CD4-positive, alpha-beta T cell treated with Interleukin-17A for 4 hours (primary cell): ENCODE results near the gene PPP1R2.
"Not testable (repeated sequence)": the region's sequence is repeated elsewhere in the genome, so short reads cannot be mapped to it uniquely, and the experiment has no call there.

Source experiments
- DNase-seq: peaks from one replicate; pipeline ENCODE4 v3.0.0-alpha.2; 2020; ENCODE audit warnings: mixed read lengths

PPP1R2 gene

DNA sequence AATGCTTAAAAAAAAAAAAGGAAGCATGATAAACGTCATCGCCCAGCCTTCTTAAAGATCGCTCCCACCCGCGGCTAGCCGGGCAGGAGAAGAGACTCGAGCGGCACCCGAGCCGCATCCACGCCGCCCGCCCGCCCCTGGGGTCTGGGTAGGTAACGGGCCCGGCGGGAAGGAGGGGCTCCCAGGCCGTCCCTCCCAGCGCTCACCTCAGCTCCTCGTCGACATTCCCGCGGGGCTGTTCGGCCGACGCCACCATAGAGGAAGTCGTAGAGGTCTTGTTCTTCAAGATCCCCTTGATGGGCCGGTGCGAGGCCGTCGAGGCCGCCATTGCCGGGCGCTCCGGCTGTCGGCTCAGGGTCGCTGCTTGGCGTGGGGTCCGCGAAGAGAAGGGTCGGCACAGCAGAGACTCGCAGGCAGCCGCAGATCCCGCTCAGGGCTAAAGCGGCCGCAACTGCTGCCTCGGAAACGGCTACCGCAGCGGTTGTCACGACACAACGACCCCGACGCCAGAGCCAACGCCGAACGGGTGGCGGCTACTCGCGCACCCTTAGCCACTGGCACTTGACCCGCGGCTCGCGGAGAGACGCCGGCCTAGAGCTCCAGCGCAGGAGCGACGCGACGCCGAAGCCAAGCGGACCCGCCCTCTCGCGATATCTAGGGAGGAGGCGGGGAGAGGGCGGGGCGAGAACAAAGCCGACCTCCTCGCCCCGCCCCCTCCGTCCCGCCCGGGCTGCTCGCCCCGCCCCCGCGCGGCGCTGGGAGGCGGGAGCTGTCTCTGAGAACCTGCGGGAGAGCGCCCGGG is at the start of gene PPP1R2:
Gene PPP1R2 (minus strand): TSS at position 628 of the 802 bp plus-strand sequence. CDS start 300 bp downstream, at position 328.
- DNase-seq = peak; percentile 94

DNA sequence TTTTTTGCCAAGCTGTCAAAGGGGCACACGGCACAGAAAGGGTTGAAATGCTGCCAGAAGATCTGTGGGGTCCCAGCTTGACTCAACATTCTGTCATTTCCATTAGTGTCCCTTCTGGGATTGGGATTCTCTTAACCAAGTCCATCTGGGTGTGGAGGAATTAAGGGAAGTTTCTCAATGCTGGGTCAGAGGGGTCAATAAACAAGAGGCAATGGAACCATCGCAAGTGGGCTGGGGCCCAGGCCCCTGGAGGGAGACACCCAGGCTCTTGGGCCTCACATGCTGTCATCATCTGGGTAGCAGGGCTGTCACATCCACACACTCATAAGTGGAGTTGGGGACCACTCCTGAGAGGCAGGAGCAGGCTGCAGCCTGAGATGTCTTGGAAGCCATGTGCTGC is 48.7 kb upstream of the PPP1R2 start:
- DNase-seq = no peak

DNA sequence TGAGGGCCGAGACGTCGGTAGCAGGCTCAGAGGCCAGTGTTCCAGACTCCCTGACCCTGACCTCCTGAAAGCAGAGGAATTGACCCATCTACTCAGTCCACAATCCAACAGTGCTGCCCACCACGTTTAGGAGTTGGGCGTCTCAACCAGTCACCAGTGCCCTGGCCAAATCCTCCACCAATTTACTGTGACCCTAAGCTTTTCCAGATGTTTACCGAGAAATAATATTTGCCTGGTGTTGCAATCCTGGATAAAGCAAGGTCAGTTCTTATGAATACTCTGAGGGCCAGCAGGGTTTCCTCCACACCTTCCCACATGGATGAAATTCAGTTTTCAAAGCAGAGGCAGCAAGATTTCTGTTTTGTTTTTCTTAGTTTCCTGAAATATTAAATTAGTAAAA is 48.1 kb upstream of the PPP1R2 start:
- DNase-seq = no peak

DNA sequence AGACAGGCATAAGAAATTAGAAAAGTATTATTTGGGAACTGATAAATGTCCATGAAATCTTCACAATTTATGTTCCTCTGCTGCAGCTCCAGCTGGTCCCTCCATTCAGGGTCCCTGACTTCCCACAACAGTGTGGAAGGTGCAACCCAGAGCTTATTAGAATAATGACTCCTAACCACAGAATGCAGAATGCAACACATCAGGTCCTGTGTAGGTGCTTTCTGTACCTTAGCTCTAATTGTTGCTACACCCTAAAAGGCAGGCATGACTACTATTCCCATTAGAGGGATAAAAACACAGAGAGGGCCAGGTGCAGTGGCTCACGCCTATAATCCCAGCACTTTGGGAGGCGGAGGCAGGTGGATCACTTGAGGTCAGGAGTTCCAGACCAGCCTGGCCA is 47.3 kb upstream of the PPP1R2 start:
- DNase-seq = not testable (repeated sequence)

DNA sequence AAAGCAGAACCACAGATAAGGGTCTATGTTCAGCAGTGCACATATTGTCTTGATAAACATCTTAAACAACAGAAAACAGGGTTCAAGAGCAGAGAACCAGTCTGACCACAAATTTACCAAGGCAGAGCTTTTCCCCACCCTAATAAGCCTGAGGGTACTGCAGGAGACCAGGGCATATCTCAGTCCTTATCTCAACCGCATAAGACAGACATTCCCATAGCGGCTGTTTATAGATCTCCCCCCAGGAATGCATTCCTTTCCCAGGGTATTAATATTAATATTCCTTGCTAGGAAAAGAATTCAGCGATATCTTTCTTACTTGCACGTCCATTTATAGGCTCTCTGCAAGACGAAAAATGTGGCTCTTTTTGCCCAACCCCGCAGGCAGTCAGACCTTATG is 46.7 kb upstream of the PPP1R2 start:
- DNase-seq = not testable (repeated sequence)

DNA sequence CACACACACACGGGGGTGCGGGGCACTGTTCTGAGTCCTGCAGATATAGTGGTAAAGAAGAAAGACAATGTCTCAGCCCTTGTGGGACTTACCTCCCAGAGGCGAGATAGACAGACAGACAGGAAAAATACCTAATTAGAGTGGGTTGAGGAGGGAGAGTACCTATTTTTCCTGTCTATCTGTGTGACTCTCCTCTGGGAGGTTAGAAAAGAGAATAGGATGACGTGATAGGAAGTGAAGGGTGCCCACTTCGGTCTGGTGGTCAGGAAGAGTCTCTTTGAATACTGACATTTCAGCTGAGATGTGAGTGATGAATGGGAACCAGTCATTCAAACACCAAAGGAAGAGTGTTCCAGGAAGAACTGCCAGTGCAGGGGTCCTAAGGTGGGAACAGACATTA is 44.7 kb upstream of the PPP1R2 start:
- DNase-seq = no peak

DNA sequence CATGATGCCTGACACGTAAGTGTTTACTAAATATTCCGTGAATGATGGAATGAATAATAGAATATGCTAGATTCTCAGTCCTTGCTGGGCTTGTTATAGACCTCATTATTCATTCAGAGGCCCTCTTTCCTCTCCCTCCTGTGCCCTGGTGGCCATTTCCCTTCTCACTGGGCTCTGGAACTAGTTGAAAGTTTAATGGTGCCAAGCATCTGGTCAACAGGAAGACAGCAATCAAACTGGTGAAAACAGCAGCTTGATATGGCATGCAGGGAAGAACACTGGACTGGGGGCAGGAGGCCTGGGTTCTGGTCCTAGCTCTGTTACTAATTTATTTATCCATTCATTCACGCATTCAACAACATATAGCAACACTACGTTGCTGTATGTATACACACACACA is 44.3 kb upstream of the PPP1R2 start:
- DNase-seq = no peak

DNA sequence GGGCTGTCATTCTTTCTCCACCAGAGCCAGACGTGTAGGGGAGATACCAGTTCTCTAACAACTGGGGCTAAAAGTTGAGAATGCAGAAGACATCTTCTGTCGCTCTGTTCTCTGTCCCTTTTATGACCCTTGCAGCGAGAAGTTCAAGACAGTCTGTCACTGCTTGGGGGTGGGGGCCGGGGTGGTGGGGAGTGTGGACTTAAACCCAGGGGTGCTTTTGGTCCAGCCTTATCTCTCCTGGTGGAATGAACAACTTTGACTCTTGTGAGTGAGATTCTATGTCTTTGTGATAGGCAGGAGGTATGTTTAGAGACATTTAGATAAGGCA is 41.4 kb upstream of the PPP1R2 start:
- DNase-seq = no peak

DNA sequence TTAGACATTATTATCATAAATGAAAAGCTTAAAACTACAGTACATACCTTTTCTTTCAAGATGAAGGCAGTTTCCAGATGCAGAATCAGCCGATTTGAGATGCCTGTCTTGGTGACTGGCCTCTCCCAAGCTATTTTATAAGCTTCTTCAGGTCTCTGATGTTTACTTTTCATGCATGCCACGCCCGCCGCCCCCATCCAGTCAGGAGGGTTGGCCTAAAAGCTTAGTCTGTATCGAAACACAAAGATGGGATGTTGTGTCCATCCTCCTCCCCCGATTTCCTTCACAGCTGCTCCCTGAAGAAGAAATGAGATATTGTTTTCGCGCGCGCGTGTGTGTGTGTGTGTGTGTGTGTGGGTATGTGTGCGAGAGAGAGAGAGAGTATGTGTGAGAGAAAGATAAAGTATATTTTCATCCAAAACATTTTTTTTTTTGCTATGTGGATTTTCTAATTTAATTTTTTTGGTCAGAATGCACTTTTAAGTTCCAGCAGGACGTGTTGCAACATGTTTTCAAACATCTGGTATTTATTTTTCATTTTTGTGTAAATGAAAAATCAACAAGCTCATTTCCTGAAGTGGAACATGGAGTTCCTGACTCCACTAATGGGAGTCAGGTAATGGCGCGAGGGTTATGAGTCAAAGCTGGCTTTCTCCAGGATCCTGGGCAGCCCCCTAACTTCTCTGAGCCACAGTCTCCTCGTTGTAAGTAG is 40.9 kb upstream of the PPP1R2 start, which contains the start of gene APOD:
Gene APOD (minus strand): TSS at position 110 of the 712 bp plus-strand sequence. CDS start 4,479 bp downstream, outside the sequence.
- no peak for DNase-seq

DNA sequence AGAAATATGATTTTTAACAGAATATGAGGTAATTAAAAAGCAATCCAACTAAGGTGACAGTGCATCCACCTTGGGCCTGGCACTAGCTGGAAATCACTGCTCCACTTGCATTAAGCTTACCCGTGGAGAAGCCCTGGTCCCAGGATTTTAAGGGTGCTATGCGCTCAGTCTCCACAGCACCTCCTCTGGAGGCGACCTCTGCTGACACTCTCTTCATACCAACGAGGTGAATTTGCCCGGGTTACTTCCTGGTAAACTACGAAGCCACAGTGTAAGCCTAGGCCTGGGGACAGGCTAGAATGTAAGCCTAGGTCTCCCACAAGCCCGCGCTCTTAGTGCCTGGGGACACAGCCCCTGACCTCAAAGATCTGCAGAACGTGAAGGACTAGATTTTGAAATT is 39.8 kb upstream of the PPP1R2 start:
- no peak for DNase-seq

DNA sequence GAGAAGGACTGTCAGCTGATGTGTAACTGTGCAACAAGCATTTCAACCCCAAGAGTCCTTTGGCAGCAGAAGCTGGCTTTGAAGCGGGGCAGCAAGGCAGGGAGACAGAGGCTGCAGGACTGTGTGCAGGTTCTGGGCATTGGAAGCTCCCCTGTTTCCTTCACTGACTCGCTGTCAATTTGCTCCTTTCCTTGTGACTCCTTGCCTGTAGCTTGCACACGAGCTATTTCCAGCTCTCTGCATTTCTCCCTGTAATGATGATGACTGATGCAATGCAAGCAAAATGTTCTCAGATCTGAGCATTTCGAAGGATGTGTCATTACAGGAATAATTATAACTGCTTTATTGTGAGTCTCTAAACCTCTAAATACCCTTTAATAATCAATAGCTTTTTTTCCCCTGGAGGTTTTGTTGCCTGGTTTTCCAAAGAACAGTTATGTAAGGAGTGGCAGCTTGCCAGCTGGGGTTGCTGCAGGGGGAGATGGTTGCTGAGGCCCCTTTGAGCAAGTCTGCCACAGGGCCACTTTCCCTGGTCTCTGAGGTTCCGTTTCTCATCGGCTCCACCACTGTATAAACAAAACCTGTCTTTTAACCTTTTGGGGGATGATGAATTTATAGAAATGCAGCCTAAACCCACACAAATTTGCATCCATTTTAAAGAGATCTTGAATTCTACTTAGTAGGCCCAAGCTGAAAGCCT is 37.8 kb upstream of the PPP1R2 start:
- no peak for DNase-seq

DNA sequence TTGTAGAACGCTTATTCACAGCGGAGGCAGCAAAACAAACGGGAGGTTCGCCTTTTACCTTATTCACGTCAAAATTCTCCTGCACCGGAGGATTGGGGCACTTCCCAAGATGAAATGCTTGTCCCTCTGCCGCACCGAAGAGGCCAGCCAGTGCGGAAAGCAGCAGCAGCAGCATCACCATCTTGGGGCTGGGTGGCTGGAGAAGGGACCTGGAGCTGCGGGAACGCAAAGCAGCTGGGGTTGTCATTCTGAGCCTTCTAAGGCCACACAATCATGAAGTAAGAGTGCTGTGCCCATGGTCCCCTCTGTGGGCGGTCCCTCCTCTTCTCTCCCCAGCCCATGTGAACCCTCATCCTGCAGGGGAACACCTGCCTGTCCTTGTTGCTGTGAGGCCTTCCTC is 36.2 kb upstream of the PPP1R2 start:
- DNase-seq = no peak

DNA sequence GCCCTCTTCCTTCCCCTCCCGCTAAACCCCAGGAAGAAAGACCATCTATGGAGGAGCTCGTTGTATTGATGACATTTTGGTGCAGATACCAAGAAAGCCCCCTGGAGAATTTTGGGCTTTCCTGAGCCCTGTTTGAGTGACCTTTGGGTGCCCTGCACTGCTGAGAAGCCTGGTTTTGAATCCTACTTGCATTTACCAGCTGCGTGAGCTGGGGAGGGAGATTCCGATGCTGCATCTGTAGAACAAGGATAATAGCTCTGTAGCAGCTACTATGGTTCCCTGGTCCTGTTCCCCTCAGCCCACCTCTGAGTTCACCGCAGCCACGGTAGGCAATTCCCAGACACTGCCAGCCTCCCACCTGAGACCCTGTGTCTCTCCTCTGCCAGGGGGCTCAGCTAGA is 35.4 kb upstream of the PPP1R2 start:
- DNase-seq = no peak

DNA sequence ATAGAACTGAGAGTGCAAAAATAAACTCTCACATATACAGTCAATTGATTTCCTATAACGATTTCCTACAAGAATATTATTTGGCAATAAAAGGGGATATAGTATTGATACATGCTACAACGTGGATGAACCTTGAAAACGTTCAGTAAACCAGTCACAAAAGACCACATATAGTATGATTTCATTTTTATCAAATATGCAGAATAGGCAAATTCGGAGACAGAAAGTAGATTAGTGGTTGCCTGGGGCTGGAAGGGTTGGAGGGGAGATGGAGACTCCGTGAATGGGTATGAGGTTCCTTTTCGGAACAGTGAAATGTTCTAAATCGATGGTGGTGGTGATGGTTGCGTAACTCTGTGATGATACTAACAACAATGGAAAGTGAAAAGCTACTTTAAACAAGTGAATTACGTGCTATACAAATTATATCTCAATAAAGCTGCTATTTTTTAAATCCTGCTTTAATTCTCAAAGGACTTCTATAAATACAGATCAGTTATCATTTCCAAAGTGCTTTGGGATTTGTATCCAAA is 34.6 kb upstream of the PPP1R2 start:
- DNase-seq = no peak

DNA sequence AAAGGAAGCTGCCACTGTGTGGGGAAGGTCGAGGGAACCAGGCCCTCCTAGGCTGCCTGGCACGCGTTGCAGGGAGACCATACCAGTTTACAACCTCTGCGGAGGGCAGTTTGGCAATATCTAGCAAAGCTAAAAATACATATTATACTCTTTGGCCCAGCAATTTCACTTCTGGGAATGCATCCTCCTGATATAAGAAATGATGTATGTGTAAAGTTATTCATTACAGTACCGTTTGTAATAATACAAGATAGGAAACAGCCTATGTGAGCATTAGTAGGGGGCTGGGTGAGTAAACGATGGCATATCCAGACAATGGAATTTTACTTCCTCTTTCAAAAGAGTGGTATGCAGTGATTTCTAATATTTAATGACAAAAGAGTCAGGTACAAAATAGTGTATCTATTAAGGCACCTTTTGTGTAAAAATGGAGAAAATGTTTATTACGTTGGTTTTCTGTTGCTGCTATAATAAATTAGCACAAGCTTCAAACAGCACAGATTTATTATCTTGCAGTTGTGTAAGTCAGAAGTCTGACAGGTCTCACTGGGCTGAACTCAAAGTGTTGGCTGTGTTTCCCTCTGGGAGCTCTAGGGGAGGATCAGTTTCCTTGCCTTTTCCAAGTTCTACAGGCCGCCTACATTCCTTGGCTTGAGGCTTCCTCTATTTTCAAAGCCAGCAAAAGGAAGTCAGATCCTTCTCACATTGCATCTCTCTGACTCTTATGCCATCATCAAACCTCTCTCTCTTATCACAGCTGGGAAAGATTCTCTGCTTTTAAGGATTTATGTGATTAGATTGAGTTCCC is 31.6 kb upstream of the PPP1R2 start:
- DNase-seq = no peak

DNA sequence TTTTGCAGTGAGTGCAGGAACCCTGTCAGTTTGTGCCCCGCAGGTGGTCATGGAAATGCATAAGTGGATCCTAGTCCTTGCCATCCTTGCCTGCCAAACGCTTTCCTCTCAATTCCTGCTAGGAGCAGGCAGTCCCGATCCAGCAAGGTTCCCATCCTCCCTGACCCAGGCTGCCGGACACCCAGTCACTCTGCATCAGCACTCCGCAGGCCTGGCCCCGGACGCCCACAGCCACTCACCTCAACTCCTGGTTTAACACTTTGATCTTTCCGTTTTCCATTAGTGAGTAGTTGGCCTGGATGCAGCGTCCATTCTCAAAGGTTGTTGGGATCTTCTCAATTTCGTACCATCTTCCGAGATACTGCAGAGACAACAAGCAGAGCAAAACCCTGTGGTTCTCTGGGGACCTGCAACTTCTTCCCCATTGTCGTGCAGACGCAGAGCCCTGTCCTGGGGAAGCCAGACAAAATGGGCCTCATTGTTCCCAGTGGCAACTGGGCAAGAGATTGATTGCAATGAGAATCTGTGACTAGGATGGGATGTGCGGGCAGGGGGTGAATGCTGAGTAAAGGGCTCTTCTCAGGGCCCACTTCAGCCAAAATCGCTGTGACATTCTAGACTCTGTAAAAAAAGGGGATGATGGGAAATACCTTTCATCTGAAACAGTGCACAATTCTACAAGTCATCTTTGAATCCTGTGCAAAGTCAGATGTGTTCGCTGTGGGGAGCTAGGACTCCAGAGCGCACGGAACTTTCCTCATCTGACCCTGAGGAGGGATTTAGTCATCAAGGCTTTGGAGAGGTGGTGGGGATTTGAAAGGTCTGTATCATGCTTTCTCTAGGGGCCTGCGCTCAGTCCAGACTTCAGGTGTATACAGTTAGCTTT is 30.7 kb upstream of the PPP1R2 start:
- no peak for DNase-seq

DNA sequence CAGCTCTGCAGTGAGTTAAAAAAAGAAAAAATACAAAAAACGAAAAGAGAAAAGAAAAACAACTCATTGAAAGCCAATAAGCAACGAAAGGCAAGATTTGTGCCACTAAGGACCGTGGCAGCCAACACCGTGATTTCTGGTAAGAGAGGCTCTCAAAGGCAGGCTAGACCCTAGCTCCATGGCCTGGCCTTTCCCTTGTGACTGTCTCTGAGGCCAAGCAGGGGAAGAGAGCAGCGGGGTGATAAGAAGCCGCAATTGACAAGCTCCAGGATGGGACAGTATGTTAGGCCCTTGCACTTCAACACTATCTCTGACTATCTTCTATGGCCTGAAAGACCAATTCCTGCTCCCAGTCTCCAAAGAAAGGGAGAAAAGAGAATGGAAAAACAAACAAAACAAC is 28.2 kb upstream of the PPP1R2 start:
- DNase-seq = no peak

DNA sequence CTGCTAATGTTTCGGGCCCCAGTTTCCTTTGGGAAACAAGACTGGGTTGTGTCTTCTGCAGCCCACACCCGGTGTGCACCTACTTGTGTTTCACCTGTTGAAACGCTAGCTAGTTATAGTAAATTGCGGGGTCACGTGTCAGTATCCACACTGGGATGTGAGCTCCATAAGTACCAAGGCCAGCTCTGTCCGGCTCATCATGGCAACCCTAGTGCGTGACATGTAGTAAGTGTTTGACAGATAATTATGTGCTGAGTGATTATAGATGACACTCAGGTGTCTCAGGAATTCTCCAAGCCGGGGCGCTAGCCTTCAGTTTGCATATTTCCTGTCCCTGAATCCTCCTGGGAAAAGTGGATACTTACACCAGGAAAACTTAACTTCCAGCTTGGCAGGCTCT is 27.8 kb upstream of the PPP1R2 start:
- no peak for DNase-seq

DNA sequence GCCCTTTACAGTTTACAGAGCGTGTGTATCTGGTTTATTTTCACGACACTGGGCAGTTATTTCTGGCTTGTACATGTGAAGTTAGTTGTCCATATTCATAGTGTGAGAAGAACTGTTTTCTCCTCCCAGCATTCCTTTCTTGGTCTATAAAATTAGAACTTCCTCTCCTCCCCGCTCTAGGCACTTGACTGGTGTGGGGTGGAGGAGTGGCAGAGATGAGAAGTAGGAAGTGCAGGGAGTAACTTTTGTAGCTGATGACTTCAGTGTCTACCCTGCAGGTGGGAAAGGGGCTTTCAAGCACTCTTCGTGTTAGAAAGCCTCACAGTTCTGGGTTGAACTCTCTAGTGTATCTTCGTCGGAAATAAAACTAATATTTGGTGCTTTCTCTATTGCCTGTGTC is 27.2 kb upstream of the PPP1R2 start:
- DNase-seq = no peak

DNA sequence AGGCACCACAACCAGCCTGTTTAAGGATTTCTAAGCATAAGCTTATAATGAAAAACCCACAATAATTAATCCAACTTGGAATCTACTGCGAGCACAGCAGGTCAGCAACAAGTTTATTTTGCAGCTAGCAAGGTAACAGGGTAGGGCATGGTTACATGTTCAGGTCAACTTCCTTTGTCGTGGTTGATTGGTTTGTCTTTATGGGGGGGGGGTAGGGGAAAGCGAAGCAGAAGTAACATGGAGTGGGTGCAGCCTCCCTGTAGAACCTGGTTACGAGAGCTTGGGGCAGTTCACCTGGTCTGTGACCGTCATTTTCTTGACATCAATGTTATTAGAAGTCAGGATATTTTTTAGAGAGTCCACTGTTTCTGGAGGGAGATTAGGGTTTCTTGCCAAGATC is 25.5 kb upstream of the PPP1R2 start:
- DNase-seq = no peak

DNA sequence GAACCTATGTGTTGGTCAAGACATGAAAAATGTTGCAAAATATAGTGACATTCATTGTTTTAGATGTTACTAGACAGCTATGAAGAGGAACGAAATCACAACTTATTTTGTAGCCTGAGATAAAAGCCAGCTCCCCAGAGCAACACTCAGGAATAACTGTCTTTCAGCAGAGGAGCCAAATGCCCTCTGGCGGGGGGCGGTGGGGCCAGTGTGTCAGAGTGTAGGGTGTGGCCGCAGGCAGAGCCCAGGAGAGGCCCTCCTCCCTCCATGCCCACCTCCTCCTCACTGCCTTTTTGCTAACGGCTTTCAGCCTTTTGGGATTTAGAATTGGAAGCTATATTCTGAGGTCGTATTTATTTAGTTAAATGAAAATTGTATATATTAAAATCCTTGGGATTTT is 23.7 kb upstream of the PPP1R2 start:
- DNase-seq = no peak

DNA sequence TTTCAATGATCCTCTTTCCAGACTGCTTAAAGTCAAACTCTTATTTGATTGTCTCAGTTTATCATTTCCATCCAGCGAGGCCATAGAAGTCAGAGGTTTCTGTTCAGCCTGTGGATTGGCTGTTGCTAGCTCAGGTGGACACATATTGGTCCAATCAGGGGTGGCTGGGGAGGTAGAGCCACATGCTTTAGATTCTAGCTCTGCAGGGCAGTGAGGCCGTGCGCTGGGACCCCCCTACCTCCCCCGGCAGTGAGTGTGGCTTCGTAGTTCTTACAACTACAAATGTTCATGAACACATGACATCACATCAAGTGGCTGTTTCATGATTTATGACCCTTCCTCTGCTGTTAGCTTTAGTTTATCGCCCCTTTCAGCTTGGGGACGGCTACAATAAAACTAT is 22.6 kb upstream of the PPP1R2 start:
- DNase-seq = no peak
